GM18507 (cell line): Measurements from ENCODE around the gene ADK.
"Not testable (repeated sequence)": the region's sequence is repeated elsewhere in the genome, so short reads cannot be mapped to it uniquely, and the experiment has no call there.

Experiments used
- DNase-seq: peaks from one replicate; pipeline ENCODE4 v3.0.0; 2011; ENCODE audit warnings: low read depth; ENCODE audit not compliant: insufficient read length; ENCODE audit errors: extremely low spot score
- FAIRE-seq: peaks from 2 replicates; lab custom pipeline; 2011; peaks lifted over from hg19 to GRCh38; lab: Jason Lieb, UNC

The ADK gene

GRCh38 chr10:74436523-74437170 is 285.6 kb downstream of the ADK start:
- DNase-seq (no peak), FAIRE-seq (no peak)

DNA sequence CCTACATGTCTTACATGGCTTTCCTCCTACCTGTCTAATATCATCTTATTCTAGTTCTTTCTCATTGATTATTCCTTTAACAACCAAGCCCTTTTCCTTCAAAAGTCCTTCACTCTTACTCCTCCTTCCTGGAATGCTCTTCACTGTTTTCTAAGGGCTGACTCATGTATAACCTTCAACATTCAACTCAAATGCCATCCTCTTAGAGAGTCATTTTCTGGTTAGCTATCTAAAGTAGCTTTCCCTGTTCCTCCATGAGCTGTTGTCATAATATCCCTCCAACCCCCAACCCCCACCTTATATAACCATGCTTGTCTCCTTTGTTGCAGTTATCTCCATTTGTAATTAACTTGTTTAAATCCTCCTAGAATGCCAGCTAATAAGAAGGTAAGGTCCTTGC is 286.8 kb downstream of the ADK start:
- no peak for DNase-seq
- FAIRE-seq = no peak

DNA sequence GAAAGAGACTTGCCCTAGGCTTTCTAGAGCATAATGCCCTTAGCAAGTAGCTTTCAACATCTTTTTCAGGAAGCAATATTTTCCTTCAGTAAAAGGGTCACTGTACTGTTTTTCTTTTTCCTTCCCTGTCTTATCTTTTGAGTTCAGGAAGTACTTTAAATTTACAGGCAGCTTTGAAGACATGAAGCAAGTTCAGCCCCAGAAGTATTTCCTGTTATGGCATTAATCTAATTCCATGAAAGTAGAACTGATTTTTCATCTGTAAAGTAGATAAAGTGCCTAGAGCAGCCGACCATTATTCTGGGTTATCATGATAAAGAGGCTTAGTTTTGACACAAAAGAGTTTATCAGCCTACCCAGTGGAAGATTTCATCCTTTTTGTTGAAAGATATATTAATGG is 288.2 kb downstream of the ADK start:
- FAIRE-seq = no peak
- DNase-seq = no peak

DNA sequence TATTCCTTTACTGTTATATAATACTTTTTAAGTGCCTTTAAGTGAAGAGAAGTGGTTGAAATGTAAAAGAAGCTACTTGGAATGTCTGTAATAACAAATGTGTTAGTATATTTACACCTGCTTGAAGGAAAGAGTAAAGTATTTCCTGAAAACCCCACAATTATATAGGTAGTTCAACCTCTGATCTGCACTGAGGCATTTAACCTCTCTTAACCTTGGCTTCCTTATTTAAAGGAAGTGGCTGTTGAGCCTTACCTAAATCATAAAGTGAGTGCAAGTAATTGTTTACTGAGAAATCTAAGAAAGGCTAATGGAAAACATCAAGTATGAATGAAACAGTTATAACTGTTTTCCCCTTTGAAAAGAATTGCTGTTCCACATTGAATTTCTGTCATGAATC is 294.5 kb downstream of the ADK start:
- peak; percentile 54 for FAIRE-seq
- DNase-seq = no peak

- DNase-seq (no peak), FAIRE-seq (no peak)
Measured at GRCh38 chr10:74450602-74451001, 299.6 kb downstream of the ADK start.

DNA sequence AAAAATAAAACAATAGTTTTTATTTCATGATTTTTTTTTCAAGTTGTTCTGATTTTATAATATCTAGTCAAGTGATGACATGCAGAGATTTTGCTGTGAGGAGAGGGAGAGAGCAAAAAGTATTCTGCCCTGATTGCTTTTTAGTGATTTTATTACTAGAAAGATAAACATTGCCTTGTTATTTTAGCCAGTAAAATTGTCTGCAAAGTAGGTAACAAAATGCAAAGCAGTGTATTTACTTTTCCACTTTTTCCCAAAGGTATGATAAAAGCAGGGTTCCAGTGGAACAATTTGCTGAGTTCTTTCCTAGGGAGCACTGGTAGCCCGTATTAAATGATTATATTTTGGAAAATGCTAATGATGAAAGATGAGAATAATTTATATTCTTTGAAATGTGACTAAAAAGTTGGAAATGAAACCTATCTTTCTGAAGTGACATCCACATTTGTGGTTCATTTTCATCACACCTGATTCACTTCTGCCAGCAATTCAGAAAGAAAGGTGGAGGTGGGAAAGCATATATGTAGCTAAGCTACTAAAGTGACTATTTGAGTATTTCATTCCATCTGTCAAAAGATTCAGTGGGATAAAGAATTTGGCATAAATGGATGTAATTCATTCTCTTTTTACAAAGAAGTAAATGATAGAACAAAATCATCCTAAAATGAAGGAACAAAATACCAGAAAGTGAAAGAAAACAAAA is 300.3 kb downstream of the ADK start:
- FAIRE-seq (peak; percentile 26), DNase-seq (no peak)

GRCh38 chr10:74453169-74453568 is 302.1 kb downstream of the ADK start:
- DNase-seq (no peak), FAIRE-seq (no peak)

GRCh38 chr10:74457478-74457877 is 306.5 kb downstream of the ADK start:
- not testable (repeated sequence) for FAIRE-seq, DNase-seq

- FAIRE-seq (no peak), DNase-seq (no peak)
Measured at GRCh38 chr10:74460812-74461211, 309.8 kb downstream of the ADK start.

DNA sequence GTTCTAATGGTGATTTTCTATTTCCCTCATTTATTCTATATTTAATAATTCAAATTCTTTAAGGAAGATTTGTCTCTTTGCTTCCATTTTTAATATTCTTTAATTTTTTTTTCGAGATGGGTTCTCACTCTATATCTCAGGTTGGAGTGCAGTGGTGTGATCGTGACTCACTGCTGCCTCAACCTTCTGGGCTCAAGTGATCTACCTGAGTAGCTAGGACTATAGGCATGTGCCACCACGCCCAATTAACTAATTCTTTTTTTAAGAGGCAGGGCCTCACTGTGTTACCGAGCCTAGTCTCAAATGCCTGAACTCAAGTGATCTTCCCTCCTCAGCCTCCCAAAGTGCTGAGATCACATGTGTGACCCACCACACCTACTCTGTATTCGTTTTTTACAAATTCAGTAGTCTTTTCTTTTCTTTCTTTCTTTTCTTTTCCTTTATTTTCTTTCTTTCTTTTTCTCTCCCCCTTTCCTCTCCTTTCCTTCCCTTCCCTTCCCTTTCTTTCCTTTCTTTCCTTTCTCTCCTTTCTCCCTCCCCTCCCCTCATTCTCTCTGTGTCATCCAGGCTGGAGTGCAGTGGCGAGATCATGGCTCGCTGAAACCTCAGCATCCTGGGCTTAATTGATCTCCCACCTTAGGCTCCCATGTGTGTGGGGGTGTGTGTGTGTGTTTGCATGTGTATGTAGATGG is 323.1 kb downstream of the ADK start:
- FAIRE-seq = no peak
- DNase-seq = no peak

DNA sequence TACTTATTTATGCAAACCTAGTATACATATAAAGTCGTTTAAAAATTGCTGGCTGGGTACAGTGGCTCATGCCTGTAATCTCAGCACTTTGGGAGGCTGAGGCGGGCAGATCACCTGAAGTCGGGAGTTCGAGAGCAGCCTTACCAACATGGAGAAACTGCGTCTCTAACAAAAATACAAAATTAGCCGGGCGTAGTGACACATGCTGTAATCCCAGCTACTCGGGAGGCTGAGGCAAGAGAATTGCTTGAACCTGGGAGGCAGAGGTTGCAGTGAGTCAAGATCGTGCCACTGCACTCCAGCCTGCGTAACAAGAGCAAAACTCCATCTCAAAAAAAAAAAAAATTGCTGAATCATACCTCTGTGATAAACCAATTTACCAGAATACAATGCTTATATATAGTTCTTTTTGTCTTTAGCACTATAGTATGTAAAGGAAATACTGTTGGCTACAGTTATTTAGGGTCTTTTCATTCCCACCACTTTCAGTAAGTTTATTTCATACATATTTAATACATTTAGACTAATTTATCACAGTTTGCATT is 325.2 kb downstream of the ADK start:
- FAIRE-seq = not testable (repeated sequence)

DNA sequence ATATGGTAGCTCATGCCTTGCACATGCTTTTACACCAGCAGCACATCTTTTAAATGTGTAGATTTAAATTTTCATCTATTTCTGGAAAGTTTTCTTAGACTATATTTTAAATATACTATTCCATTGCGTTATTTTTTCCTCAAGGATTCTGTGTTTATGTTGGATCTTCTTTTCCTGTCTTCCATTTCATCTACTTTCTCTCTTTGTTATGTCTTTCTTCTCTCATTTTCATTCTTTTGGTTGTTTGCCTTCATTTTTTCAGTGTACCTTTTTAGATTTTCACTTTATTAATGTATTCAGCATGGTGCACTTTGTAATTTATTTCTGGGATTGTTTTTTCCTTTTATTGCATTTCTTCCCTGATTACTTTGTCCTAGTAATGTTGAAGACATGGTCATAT is 329.8 kb downstream of the ADK start:
- DNase-seq (no peak), FAIRE-seq (no peak)

More for the DNA sequence above, 325.2 kb downstream of the ADK start:
- not testable (repeated sequence) for DNase-seq

DNA sequence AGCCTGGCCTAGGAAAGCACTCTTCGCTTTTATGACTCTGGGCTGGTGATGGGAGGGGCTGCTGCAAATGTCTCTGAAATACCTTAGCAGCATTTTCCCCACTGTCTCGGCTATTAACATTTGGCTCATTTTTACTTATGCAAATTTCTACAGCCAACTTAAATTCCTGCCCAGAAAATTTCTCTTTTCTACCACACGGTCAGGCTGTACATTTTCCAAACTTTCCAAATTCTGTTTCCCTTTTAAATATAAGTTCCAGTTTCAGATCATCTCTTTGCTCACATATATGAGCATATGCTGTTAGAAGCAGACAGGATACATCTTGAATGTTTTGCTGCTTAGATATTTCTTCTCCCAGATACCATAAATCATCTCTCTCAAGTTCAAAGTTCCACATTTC is 332.3 kb downstream of the ADK start:
- DNase-seq = no peak
- no peak for FAIRE-seq

GRCh38 chr10:74485283-74485682 is 334.3 kb downstream of the ADK start:
- DNase-seq (no peak), FAIRE-seq (no peak)

DNA sequence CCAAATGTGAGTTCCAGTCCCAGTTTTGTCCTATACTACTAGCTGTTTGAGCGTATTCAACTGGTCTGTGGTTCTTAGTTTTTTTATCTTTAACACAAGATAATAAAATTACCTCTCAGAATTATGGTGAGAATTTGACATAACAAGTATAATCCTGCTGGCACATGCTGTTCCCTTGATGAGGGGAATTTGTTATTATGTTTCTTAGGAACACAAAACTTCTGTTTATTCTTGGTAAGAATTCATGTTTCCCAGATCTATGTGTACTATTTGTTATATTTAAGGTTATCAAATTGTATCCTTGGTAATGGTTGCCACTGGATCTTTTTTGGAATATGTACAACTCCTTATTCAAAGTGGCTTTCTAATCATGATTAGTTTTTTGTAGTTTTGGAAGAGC is 335.6 kb downstream of the ADK start:
- DNase-seq (no peak), FAIRE-seq (no peak)

DNA sequence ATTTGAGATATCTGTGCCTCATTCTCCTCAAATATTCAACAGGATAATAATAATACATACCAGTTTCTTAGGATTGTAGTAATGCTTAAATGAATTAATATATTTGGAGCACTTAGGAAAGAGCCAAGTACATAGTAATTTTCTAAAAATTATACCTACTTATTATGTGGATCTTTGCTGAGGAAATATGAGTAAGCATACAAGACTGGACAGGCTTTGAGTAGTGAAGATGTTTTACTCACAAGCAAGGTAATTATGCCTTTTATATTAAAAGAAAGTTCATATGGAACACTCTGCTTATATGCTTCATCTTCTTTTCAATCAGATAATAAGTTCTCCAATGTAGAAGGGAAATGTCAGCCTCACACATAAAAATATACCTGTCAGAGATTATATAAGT is 337.9 kb downstream of the ADK start:
- no peak for FAIRE-seq
- DNase-seq = no peak

DNA sequence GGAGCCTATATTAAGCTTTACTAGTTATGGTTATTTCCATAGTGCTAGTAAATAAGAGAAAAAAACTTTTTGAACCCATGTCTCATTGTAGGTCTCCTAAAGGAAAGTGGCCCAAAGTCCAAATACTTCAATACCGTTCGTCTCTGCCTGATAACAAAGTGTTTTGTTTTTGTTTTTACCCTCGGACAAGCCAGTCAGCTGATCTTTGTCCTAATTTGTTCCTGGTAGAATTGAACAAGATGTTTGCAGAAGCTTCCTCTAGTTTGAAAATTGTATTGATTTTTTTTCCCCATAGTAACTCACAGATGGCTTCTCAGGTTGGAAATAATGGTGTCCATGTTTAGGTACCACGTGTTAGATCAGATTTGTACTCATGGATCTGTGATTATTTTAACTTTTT is 339.5 kb downstream of the ADK start:
- no peak for DNase-seq
- no peak for FAIRE-seq

- no peak for DNase-seq
Measured at GRCh38 chr10:74491014-74491413, 340.0 kb downstream of the ADK start.

GRCh38 chr10:74496276-74496675 is 345.3 kb downstream of the ADK start:
- not testable (repeated sequence) for FAIRE-seq

More at GRCh38 chr10:74491014-74491413, 340.0 kb downstream of the ADK start:
- no peak for FAIRE-seq

GRCh38 chr10:74498664-74499063 is 347.6 kb downstream of the ADK start:
- FAIRE-seq, DNase-seq: not testable (repeated sequence)

More at GRCh38 chr10:74496276-74496675, 345.3 kb downstream of the ADK start:
- DNase-seq = not testable (repeated sequence)
